EL (cell line): Measurements from ENCODE around the gene SARS1.

Source experiments
- DNase-seq: peaks from one replicate; pipeline ENCODE4 v3.0.0-alpha.2; 2016

SARS1 gene

DNA sequence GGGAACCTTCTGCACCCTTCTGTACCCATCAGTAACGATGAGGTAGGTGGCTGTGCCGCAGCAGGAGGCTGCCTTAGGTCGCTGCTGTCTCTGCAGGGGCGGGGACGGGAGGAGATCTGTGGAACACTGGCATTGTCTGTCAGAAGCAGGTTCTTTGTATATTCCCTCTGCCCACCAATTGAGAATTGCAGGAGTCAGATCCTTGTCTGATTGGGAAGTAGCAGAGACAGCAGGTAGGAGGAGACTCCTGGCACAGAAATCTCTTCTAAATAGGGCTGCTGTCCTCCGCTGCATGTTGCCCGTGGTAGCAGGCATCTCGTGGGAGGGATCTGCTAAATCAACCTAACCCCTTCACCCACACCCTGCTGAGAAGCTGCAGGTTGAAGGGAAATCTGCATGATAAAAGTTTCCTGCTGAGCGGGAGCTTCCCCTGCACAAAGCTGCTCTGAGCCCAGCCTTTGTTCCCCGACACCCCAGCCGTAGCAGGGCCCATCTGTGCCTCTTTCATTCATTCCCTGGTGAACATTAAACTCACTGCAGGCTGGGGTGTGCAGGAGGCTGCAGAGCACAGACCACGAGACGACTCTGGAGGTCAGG is 15.9 kb downstream of the SARS1 start:
- no peak for DNase-seq

DNA sequence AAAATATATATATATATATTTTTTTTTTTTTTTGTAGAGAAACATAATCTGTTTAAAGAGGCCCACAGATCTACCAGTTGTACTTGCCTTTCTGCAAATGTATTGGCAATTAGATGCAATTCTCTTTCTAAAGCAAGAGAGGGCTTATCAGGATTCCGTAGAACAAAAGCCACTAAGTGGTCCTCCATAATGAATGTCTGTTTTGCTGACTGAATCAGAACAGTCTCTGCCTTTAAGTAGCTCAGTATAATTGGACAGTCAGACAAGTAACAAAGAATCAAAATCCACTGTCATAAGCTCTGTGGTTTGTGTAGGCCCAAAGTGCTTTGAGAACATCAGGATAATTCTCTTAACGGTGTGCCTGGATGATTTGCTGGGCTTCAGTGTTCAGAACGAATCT is 17.3 kb downstream of the SARS1 start:
- DNase-seq, result no peak

DNA sequence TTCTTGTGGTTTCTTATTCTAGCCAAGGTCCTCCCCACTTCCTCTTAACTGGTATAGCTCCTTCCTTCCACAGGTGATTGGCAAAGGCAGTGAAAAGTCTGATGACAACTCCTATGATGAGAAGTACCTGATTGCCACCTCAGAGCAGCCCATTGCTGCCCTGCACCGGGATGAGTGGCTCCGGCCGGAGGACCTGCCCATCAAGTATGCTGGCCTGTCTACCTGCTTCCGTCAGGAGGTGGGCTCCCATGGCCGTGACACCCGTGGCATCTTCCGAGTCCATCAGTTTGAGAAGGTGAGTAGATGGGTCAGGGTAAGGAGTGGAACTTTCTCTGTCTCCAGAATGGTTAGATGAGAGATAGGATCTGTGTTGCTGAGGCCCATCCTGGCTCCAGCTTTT is 21.4 kb downstream of the SARS1 start:
- no peak for DNase-seq

DNA sequence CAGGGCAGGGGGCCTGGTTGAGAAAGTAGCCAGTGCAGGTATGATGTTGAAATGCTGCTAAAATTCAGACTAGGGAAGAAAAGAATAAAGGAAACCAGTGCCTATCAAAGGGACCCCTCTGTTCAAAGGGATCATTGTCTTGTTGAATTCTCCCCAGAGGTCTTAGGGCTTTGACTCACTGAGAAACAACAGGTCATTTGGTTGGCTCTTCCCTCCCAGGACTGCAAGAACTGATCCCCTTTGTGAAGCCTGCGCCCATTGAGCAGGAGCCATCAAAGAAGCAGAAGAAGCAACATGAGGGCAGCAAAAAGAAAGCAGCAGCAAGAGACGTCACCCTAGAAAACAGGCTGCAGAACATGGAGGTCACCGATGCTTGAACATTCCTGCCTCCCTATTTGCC is 23.8 kb downstream of the SARS1 start:
- DNase-seq, result no peak

DNA sequence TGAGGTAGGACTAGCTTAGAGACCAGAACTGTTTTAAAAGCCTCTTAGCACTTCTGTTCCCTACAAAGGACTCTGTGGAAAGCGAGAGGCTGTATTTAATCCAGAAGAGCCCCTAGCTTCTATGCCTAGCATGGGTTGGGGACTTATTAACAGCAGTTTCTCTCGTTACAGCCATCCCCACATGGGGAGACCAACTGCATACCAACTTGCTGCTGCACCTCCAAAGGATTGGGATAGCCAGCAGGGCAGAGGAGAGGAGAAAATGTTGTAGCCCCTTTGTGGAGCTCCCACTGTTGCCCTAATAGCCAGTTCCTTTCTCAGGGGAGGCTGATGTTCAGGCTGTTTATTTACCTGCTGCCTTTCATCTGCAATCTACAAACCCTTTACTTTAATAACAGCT is 24.7 kb downstream of the SARS1 start:
- no peak for DNase-seq

DNA sequence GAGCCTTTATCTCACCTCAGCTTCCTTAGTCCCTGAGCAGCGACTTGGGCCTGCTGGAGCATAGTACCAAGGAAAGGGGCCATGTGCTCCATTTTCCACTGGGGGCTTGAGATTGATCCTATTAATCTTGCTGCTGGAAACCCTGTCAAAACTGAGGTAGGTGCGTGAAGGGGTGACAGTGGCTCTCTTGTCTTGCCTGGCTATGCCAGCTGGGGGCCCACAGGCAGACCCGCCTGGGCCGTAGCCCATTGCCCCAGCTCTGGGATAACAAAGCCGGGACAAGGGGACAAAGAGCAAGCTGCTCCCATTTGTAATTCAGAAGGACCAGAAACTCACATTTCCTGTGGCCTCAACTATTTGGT is 25.3 kb downstream of the SARS1 start:
- DNase-seq, result no peak

DNA sequence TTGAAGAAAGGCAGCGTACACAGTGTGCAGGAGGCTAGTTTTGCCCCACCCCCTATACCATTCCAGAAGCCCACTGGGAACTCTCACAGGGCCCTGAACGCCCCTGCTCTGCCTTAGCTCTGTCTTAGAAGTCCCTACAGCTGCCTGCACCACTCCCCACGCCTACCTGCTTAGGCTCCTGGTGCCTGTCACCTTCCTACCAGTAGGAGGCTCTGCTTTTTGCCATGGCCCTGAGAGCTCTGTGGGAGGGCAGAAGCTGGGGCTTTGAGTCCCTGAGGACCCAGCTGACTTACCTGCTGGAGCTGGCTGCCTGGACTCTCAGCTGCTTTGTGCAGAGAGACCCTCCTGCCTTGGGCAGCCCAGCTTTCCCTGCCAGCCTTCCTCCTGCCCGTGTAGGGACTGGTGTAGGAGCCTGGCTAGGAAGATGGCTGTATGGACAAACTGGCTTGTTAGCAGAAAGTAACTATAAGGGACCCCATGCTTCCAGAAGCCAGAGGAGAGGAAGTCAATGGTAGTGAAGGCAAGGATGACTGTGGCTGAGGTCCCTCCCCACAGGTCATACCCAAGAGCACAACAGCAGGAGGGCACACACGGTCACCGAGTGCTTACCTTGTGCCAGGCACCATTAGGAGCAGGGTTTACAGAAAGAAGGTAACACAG is 25.8 kb downstream of the SARS1 start:
- peak; percentile 48 for DNase-seq

DNA sequence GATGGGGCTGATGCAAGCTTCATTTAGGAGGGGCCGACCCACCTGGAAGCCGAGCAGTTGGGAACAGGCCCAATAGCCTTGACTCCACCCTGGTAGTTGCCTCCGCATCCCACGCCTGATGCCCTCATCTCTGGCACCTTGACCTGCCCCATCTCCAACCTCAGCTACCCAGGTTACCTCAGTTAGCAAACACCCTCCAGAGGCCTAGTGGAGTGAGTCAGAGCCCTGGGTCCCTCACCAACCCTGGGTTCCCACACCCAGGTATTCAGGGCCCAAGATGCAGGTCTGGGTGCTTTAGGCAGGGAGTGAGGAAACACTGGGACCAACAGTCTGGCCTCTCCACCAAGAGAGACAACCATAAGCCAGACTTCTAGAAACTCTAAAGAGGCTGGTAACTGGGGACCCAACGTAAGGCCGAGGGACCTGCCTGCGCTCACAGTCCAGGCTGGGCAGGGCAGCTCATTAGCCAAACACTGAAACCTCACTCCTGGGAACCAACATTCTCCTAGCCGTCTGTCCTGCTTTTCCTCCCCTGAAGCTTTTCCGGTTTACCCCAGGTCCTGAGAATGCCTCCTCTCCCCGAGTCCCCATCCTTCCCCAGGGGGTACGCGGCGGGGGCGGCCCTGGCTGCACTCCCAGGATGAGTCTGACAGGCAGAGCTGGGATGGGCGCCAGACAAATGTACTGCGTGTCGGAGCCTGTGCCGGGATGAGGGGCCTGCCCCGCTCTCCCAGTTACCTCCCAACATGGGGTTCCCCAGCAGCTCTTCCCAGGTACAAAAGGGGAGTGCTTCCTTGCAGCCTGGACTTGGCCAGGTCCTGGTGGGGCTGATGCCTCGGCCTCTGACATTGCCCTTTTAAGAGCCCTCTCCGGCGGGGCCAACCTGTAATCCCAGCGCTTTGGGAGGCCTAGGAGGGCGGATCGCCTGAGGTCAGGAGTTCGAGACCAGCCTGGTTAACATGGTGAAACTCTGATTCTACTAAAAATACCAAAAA is 26.7 kb downstream of the SARS1 start:
- DNase-seq, result peak; percentile 83

DNA sequence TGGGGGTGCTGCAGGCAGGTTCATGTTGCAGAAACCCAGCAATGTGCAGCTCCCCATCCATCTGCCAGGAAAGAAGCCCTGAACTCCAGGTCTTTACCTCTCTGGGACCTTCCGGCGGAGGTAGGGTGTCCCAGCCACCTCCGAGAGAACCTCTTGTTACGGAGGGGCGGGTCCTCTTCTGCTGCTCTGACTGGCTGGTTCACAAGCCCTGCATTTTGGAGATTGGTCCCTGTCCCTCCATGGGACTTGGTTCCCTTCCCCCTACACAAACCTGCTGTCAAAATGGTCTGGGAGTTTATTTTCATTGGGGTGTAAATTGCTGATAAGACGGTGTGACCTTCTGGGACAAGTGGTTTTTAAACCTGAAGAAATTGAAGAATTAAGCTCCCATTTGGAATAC is 27.6 kb downstream of the SARS1 start:
- DNase-seq, result no peak

DNA sequence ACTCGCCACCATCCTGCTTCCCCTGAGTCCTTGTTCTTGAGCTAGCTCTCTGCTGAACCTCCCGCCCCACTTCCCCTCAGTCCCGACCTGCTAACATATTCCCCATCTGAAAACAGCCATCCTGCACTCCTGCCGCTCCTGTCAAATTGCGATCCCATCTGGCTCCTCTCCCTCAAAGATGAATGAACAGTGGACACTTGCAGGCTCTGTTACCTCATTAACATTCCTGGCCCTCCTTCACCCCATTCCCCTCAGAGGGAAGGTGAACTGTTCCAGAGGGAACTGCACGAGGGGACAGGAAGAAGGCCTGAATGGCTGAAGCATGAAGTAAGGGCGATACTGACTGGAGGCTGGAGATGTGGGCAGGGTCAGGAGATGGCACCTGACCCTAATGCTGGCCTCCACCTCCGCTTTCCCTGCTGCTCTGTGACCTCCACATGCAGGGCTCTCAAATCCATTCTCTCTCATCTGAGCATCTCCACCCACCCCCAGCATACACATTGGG is 28.2 kb downstream of the SARS1 start:
- no peak for DNase-seq

DNA sequence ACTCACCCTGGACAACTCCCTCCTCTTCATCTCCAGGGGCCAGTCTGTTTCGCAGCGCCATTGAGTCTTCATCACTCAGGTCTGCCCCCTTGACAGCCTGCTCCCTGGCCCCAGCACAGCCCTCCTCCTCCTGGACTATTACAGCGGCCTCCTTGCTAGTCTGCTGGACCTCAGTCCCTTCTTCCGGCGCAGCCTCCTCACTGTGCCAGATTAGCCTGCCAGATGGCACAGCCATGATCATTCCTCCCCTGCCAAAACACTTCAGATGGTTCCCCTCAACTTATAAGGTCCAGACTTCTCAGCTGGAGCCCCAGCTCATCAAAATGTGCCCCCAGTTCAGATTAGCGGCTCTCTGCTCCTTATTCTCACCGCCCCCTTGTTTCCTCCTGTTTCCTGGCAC is 28.7 kb downstream of the SARS1 start:
- DNase-seq, result no peak

DNA sequence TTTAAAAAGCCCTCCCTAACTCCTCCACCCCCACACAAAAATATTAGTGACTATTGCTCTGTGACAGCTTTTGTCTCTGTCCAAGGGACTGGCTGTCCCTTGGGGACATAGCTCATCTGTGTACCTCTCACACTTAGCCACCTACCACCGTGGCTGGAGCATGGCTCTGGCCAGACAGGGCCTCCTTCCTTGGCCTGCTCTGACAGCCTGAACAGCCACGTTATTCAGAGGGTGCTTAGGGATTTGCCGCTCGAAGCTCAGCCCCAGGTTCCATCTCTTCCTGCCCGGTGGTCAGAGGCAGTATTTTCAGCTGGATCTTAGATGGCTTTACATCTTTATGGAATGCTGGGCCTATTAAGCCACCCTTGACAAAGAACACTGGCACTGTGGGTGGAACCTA is 29.5 kb downstream of the SARS1 start:
- no peak for DNase-seq

DNA sequence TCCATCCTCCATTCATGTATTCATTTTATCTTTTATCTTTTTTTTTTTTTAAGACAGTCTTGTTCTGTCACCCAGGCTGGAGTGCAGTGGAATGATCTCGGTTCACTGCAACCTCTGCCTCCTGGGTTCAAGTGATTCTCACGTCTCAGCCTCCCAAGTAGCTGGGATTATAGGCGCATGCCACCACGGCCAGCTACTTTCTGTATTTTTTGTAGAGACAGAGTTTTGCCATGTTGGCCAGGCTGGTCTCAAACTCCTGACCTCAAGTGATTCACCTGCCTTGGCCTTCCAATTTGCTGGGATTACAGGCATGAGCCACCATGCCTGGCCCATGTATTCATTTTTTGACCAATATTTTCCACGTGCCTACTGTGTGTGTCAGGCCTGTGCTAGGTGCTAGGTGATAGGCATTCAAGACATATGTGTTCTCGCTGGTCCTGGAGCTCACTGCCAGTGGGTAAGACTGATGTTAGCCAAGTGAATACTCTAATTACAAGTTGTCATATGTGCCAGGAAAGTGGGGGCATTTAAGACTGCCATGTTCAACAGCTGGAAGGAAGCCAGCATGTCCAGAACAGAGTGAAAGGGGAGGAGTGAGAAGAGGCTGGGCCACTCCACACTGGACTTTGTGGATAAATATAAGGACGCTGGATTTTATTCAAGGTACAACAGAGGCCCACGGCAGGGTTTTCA is 30.3 kb downstream of the SARS1 start:
- no peak for DNase-seq

DNA sequence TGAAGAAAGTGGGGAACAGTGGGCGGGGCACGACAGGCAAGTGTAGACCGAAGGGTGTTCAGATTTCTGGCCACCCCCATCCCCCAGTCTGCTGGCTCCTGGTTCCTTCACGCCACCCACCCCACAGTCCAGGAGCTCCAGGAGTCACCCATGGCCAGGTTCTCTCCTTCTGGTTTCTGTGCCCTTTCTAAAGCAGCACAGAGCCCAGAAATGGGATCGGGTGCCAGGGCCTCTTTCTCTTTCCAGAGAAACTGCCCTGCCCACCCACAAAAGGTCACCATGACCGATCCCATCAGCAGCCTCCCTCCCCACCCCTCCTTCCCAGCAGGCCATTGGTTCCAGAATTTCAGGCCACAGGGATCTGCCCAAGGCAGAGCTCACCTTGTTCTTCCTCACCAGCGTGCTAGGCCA is 32.4 kb downstream of the SARS1 start:
- no peak for DNase-seq

DNA sequence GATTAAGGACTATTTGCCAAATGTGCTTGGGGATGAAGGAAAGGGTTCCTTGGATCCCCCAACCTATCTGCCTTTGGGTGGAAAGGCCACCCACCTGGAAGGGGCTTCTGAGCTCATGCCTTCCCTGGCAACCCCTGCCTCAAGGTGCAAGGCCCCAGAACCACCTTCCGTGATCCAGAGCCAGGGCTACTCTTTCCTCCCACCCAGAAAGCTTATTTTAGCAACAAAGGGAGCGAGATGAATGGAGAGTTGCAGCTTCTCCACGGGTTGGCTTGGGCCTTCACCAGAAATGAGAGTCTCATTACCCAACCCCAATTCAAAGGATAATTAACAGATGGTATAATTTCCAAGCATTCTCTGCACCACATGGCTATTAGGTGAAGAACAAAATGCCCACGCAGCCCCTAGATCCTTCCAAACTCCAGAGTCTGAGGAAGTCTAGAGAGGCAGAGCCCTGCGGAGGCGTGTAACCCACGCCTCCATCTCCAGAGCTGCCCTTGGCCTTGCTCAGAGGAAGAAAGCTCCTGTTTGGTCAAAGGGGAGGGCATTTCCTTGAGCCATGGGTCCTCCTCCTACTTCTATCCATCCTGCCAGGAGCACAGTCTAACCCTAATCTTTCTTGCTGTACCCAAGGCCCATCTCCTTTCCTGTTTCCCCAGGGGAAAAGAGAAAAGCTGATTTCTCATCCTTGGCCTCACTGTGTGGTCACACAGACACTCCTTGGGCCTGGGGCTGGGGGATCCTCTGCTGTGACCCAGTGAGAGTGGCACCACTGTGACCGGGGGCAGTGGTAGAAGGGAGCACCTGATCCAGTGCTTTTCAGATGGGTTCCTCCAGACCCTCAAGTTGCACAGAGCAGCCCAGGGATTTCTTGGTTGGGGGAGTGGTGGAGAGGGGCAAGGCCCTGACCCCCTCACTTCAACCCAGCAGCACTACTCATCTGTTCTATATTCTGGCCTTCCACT is 34.0 kb downstream of the SARS1 start:
- no peak for DNase-seq

DNA sequence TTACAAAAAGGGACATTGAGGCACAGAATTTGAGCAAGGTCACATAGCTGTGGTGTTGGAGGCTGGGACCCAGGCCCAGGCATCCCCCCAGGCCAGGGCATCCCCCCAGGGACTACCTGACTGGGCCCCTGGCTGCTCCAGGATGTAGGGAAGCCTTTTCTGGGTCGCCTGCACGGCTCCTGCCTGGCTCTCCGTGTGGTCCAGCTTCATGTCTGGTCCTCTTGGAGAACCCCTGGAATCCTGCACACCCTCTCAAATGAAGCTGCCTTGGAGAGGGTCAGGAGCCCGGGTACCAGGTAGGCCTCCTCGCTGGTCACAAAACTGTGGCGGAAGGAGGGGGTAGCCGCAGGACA is 34.7 kb downstream of the SARS1 start:
- no peak for DNase-seq

DNA sequence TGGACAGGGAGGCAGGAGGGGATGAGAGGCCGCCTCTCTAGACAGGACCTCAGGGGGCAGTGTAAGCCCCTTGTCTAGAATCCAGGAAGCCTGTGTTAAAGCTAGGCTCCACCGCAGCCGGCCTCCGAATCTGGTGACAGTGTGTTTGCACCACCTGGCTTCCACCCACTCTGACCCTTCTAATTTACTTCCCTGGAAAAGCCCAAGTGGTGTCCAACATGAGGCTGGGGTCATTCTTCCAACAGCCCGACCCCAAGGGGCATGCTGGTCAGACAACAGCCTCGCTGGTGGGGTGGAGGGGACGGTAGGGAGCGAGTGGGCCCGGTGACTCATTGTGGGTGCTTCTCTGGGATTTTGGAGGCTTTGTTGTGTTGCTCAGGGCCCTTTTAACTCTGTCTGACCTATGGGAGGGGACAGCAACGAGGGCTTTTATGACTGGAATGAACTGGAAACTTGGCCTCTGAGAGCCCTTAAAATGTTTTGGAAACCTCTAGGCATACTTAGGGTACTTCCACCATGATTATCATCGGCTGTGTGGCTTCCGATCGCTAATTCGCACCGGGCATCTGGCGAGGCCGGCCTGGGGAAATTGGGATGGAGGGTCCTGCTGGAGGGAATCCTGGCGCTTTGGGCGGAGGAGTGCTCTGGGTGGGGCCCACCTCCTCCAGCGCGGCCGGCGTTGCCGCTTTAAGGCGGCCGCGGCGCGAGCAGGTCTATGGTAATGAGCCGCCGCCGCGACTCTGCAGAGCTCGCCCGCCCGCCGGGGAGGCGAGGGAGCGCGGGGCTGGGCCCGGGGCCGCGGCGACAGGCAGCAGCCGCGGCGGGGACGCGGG is 35.3 kb downstream of the SARS1 start, which contains the start of gene CELSR2:
CELSR2 (plus strand) TSS at position 743 of the 833 bp plus-strand sequence. CDS start 541 bp downstream, outside the sequence.
- peak; percentile 67 for DNase-seq

DNA sequence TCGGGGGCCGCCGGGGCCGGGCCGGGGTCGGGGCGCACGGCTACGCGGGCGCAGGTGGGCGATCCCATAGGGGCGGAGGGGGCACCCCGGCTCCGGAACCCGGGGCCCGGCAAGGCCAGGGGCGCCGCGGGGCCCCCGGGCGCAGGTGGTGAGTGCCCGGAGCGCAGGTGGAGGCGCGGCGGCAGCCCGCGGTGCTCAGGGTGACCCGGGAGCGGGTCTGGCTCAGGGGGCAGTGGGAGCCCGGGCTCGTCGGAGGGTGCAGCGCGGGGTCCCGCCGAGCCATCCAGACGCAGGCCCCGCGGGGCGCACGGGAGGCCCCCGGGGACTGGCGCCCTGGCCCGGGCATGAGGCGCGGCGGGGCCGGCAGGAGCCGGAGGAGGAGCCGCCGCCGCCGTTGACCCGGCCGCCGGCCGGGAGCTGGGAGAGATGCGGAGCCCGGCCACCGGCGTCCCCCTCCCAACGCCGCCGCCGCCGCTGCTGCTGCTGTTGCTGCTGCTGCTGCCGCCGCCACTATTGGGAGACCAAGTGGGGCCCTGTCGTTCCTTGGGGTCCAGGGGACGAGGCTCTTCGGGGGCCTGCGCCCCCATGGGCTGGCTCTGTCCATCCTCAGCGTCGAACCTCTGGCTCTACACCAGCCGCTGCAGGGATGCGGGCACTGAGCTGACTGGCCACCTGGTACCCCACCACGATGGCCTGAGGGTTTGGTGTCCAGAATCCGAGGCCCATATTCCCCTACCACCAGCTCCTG is 36.1 kb downstream of the SARS1 start:
- no peak for DNase-seq

DNA sequence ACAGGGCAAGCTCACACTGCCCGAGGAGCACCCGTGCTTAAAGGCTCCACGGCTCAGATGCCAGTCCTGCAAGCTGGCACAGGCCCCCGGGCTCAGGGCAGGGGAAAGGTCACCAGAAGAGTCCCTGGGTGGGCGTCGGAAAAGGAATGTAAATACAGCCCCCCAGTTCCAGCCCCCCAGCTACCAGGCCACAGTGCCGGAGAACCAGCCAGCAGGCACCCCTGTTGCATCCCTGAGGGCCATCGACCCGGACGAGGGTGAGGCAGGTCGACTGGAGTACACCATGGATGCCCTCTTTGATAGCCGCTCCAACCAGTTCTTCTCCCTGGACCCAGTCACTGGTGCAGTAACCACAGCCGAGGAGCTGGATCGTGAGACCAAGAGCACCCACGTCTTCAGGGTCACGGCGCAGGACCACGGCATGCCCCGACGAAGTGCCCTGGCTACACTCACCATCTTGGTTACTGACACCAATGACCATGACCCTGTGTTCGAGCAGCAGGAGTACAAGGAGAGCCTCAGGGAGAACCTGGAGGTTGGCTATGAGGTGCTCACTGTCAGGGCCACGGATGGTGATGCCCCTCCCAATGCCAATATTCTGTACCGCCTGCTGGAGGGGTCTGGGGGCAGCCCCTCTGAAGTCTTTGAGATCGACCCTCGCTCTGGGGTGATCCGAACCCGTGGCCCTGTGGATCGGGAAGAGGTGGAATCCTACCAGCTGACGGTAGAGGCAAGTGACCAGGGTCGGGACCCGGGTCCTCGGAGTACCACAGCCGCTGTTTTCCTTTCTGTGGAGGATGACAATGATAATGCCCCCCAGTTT is 36.9 kb downstream of the SARS1 start:
- no peak for DNase-seq
